Measurements from ENCODE around the gene EPDR1. TPM values are rescaled to one million over a fixed set of nuclear protein-coding genes. Genes with fewer than 3 reads are reported as not detected.

Gene EPDR1
- 6.2 and 7.5 TPM in 2 replicates for total RNA-seq

DNA sequence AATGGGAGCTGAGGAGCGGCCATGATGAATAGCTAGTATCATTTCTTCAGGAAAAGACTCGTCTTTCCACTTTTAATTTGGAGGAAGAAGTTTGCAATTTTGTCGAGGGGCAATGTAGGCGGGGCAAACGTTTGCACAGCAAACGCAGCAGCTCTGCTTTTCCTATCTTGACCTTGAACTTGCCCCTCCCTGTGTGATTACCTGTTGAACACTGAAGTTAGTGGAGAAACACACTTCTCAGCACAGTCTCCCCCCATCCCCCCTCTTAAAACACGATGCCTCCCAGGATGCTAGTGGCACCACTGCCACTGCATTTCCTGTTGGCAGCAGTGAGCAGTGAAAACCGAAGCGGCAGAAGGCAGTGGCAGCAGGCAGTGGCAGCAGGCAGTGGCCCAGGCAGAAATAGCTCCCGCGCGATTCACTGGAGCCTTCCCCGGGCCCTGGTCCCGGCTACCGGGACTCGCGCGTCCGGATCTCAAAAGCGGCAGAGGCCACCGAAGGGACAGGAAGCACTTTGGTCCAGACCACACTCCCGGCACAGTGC, at the start of gene EPDR1:
Gene EPDR1, plus strand, starts transcription at position 336 of the 544 bp plus-strand sequence. CDS start 300 bp downstream, outside the sequence.

DNA sequence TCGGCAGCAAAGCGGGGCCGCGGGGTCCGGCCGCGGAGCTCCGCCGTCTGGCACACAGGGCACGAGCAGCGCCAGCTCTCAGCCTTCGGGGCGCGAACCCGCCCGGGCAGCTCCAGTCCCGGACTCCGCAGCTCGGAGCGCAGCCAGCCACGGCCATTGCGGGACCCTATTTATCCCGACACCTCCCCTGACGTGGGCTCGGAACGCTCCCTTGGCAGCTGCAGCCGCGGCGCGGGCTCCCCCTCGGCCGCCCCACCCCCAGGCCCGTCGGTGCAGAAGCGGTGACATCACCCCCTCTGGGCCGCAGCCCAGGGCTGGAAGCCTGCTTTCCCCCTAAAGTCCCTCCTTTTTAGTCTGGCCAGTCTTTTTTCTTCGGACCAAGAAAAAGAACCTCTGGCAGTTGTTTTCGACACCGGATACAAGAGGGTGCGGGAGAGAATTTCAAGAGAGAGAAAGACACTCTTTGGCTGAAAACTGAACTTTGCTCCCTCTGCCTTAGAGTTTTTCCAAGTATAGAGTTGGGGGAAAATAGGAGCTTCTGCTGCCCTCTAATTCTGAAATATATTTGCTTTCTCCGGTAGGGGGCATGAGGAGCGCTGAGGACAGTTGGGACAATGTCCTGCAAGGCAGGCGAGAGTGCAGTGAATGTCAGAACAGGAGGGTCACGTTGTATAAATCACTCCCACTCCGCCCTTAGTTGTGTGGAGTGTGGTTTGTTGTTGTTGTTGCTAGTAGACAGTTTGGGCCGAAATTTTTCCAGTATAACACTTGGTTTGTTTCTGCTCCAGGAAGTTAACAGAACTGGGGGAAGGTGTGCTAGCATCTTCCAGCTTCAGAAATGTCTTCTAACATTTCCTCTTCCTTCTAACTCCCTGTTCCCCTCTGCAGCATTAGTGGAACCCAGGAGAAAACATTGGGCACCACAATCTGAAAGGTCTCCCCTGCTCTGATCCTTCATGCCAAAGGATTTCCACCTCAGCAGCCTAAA, 3.5 kb upstream of the EPDR1 start, which contains the start of gene SFRP4:
Gene SFRP4, minus strand, starts transcription at position 145 of the 988 bp plus-strand sequence. CDS start 280 bp downstream, outside the sequence.

Other genes starting within 250 kb of the EPDR1 start
- not detected in 2 replicates for gene GPR141, start 236.9 kb upstream of the EPDR1 start, total RNA-seq
- not detected in 2 replicates for gene NME8, start 72.0 kb upstream of the EPDR1 start, total RNA-seq
- under 0.01 and 0.29 TPM in 2 replicates for gene SFRP4, start 3.8 kb upstream of the EPDR1 start, total RNA-seq

Measured in myometrial cell (primary cell).